Smooth muscle cell (in vitro differentiated cells): ENCODE data around the gene CREBZF. TPM values are rescaled to one million over a fixed set of nuclear protein-coding genes. Genes with fewer than 3 reads are reported as not detected.

Experiments used
- DNase-seq: peaks from one replicate; lab custom pipeline; 2025; ENCODE audit not compliant: unreplicated experiment; lab: John Stamatoyannopoulos, UW
- H2AFZ ChIP-seq: fragments of 200-600 bp; sonication (generic); 2 replicates; pipeline ENCODE4 v1.6.0; 2016; ENCODE audit warnings: antibody characterized with exemption, low read depth, mild to moderate bottlenecking
- H3F3A ChIP-seq: fragments of 200-600 bp; sonication (generic); 2 replicates; pipeline ENCODE4 v1.6.0; 2017; ENCODE audit warnings: antibody characterized with exemption, low read depth
- H3K27ac ChIP-seq: fragments of 200-600 bp; sonication (generic); 2 replicates; pipeline ENCODE4 v1.5.1; 2016; ENCODE audit warnings: low read depth, mild to moderate bottlenecking
- H3K27me3 ChIP-seq: fragments of 200-600 bp; sonication (generic); 2 replicates; pipeline ENCODE4 v1.6.1; 2016; ENCODE audit warnings: low read depth, mild to moderate bottlenecking
- H3K36me3 ChIP-seq: fragments of 200-600 bp; sonication (generic); 2 replicates; pipeline ENCODE4 v1.5.1; 2016; ENCODE audit warnings: low read depth
- H3K4me1 ChIP-seq: fragments of 200-600 bp; sonication (generic); 2 replicates; pipeline ENCODE4 v1.5.1; 2016; ENCODE audit warnings: low read depth
- H3K4me2 ChIP-seq: fragments of 200-600 bp; sonication (generic); 2 replicates; pipeline ENCODE4 v1.6.0; 2016; ENCODE audit warnings: mild to moderate bottlenecking
- H3K4me3 ChIP-seq: fragments of 200-600 bp; sonication (generic); 2 replicates; pipeline ENCODE4 v1.5.1; 2016; ENCODE audit warnings: mild to moderate bottlenecking
- H3K79me2 ChIP-seq: fragments of 200-600 bp; sonication (generic); 2 replicates; pipeline ENCODE4 v1.6.0; 2016; ENCODE audit warnings: low read depth, mild to moderate bottlenecking
- H3K9ac ChIP-seq: fragments of 200-600 bp; sonication (generic); 2 replicates; pipeline ENCODE4 v1.6.0; 2016; ENCODE audit warnings: low read depth
- H3K9me3 ChIP-seq: fragments of 200-600 bp; sonication (generic); replicated peaks from 2 replicates; pipeline ENCODE4 v1.5.1; 2016; ENCODE audit warnings: low read depth
- H4K20me1 ChIP-seq: fragments of 200-600 bp; sonication (generic); 2 replicates; pipeline ENCODE4 v1.6.0; 2016; ENCODE audit warnings: low read depth
- CTCF ChIP-seq: fragments of 200-600 bp; sonication (generic); IDR thresholded peaks from 2 replicates; pipeline ENCODE4 v1.5.1; 2017; ENCODE audit warnings: borderline replicate concordance, mild to moderate bottlenecking, antibody characterized with exemption; ENCODE audit not compliant: insufficient read depth, poor library complexity, severe bottlenecking
- WGBS: methylation state at CpG from one replicate; pipeline ENCODE4 v1.1.7; 2016; ENCODE audit warnings: low lambda C conversion rate; 5-methylcytosine and 5-hydroxymethylcytosine counted together
- polyA plus RNA-seq: library from polyadenylated mRNA; unstranded; fragments of >200 nt; fragmentation: Nextera tagmentation; extraction: Ambion mirVana; gene quantifications from 2 replicates; pipeline ENCODE4 v1.2.1, GENCODE V29; 2016
- total RNA-seq: library from RNA; depleted of rRNA; stranded (reverse); fragments of >200 nt; gene quantifications from 2 replicates; pipeline ENCODE4 v1.2.3, GENCODE V29; 2014

Gene CREBZF
- total and polyA plus RNA-seq, 2 experiments from 2014 or later, result 25.1 to 33.9 TPM

- Histone ChIP-seq H3K9me3 (no peaks in the 10 kb centered on the region), H2AFZ (no peak overlapping the region), H3K4me2 (no peak overlapping the region), H3K79me2 (no peaks in the 10 kb centered on the region), H3K36me3 (no peaks in the 10 kb centered on the region), H3F3A (no peaks in the 10 kb centered on the region), H3K4me3 (no peak overlapping the region), H4K20me1 (no peaks in the 10 kb centered on the region), H3K4me1 (no peaks in the 10 kb centered on the region), H3K27me3 (no peaks in the 10 kb centered on the region), H3K27ac (no peak overlapping the region), H3K9ac (no peak overlapping the region)
- no peak for DNase-seq
- TF ChIP-seq CTCF, result peak; percentile 40
- 88% methylated on average over 1 of the region's 1 CpG for WGBS
Observed at GRCh38 chr11:85694385-85694980, 29.6 kb upstream of the CREBZF start.

GRCh38 chr11:85685820-85686459 lies 21.0 kb upstream of the CREBZF start, which contains the start of gene CCDC89:
TSS of gene CCDC89 (minus strand) at chr11:85686195. CDS start at chr11:85686130, 65 bp downstream.
- Histone ChIP-seq H3K4me3 (no peak within 1 kb of the TSS), H3K36me3 (no peaks in the 10 kb centered on the region), H4K20me1 (no peaks in the 10 kb centered on the region), H3F3A (no peaks in the 10 kb centered on the region), H3K79me2 (no peaks in the 10 kb centered on the region), H3K9ac (no peak within 1 kb of the TSS), H3K4me1 (no peaks in the 10 kb centered on the region), H3K4me2 (no peak within 1 kb of the TSS), H3K27me3 (no peaks in the 10 kb centered on the region), H2AFZ (no peak within 1 kb of the TSS), H3K9me3 (no peaks in the 10 kb centered on the region), H3K27ac (no peak within 1 kb of the TSS)
- 92% methylated on average over 13 of the region's 13 CpGs for WGBS
- DNase-seq, result no peak
- no peak for TF ChIP-seq CTCF

GRCh38 chr11:85685125-85685819 lies 20.3 kb upstream of the CREBZF start:
- Histone ChIP-seq H3K4me1 (no peaks in the 10 kb centered on the region), H3K27me3 (no peaks in the 10 kb centered on the region), H4K20me1 (no peaks in the 10 kb centered on the region), H3K4me2 (no peak overlapping the region), H3F3A (no peaks in the 10 kb centered on the region), H3K9me3 (no peaks in the 10 kb centered on the region), H3K9ac (no peak overlapping the region), H3K4me3 (no peak overlapping the region), H2AFZ (no peak overlapping the region), H3K79me2 (no peaks in the 10 kb centered on the region), H3K27ac (no peak overlapping the region), H3K36me3 (no peaks in the 10 kb centered on the region)
- DNase-seq, result no peak
- no peak for TF ChIP-seq CTCF
- WGBS, result 90% methylated on average over 15 of the region's 15 CpGs
